ENCODE data around the gene TIAM1.

DNA sequence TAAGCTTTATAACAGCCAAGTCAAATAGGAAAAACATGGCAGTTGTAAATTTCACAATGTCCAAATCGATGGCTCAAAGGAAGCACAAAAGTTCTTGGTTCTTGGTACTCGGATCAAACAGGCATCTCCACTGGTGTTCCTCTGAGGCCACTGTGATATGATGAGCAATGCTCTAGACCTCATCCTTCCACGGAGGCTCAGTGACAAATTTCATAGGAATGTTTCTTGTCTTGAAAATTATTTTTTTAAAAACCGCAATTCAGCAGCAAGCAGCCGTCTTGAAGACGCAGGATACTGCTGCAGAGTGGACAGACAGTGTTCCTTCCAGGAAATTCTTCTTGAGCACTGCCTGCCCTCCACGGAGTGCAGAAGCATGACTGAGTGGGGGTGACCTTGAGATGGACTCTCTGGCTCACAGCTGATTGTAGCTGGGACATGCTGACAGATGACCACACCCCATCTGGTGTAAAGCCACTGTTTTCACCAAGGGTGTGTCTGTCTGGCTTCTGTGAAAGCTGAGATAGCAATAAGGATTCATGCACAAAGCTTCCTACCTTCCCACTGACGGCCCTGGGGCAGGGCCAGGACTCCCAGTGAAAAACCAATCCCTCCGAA, 61.9 kb downstream of the TIAM1 start:
- TF ChIP-seq, protein P1, sequence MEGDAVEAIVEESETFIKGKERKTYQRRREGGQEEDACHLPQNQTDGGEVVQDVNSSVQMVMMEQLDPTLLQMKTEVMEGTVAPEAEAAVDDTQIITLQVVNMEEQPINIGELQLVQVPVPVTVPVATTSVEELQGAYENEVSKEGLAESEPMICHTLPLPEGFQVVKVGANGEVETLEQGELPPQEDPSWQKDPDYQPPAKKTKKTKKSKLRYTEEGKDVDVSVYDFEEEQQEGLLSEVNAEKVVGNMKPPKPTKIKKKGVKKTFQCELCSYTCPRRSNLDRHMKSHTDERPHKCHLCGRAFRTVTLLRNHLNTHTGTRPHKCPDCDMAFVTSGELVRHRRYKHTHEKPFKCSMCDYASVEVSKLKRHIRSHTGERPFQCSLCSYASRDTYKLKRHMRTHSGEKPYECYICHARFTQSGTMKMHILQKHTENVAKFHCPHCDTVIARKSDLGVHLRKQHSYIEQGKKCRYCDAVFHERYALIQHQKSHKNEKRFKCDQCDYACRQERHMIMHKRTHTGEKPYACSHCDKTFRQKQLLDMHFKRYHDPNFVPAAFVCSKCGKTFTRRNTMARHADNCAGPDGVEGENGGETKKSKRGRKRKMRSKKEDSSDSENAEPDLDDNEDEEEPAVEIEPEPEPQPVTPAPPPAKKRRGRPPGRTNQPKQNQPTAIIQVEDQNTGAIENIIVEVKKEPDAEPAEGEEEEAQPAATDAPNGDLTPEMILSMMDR (IDR thresholded peaks at IDR 0.05): no peak
- TF ChIP-seq ELF4 (CRISPR knock-in tag; IDR thresholded peaks at IDR 0.05; ENCODE audit: low read depth): no peak
- no peak for TF ChIP-seq JAZF1 (CRISPR knock-in tag; IDR thresholded peaks at IDR 0.05)
- no peak for TF ChIP-seq ZBTB21 (CRISPR knock-in tag; IDR thresholded peaks at IDR 0.05; ENCODE audit: borderline replicate concordance)
- TF ChIP-seq, protein P2, sequence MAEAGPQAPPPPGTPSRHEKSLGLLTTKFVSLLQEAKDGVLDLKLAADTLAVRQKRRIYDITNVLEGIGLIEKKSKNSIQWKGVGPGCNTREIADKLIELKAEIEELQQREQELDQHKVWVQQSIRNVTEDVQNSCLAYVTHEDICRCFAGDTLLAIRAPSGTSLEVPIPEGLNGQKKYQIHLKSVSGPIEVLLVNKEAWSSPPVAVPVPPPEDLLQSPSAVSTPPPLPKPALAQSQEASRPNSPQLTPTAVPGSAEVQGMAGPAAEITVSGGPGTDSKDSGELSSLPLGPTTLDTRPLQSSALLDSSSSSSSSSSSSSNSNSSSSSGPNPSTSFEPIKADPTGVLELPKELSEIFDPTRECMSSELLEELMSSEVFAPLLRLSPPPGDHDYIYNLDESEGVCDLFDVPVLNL (CRISPR knock-in tag; IDR thresholded peaks at IDR 0.05; ENCODE audit: borderline replicate concordance, low read depth): no peak
- TF ChIP-seq, protein P3, sequence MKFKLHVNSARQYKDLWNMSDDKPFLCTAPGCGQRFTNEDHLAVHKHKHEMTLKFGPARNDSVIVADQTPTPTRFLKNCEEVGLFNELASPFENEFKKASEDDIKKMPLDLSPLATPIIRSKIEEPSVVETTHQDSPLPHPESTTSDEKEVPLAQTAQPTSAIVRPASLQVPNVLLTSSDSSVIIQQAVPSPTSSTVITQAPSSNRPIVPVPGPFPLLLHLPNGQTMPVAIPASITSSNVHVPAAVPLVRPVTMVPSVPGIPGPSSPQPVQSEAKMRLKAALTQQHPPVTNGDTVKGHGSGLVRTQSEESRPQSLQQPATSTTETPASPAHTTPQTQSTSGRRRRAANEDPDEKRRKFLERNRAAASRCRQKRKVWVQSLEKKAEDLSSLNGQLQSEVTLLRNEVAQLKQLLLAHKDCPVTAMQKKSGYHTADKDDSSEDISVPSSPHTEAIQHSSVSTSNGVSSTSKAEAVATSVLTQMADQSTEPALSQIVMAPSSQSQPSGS (CRISPR knock-in tag; IDR thresholded peaks at IDR 0.05; ENCODE audit: borderline replicate concordance, low read depth): no peak
- TF ChIP-seq, protein P4, sequence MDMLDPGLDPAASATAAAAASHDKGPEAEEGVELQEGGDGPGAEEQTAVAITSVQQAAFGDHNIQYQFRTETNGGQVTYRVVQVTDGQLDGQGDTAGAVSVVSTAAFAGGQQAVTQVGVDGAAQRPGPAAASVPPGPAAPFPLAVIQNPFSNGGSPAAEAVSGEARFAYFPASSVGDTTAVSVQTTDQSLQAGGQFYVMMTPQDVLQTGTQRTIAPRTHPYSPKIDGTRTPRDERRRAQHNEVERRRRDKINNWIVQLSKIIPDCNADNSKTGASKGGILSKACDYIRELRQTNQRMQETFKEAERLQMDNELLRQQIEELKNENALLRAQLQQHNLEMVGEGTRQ (CRISPR knock-in tag; IDR thresholded peaks at IDR 0.05): no peak
- no peak for TF ChIP-seq ZNF317 (CRISPR knock-in tag; IDR thresholded peaks at IDR 0.05; ENCODE audit: borderline replicate concordance, low read depth)

Data from WTC11 (cell line).